Measurements from ENCODE around the gene COTL1. TPM values are rescaled to one million over a fixed set of nuclear protein-coding genes. Genes with fewer than 3 reads are reported as not detected.

COTL1 gene
- total and polyA plus RNA-seq, 9 of the 15 experiments (the other 6 are each of a cell fraction or from before 2014, with no cell fraction given), result 27.7 to 185 (median 72.5) TPM

GRCh38 chr16:84599521-84600202 is 18.2 kb downstream of the COTL1 start (continued):
- TF ChIP-seq BCLAF1 (IDR thresholded peaks at IDR 0.05; ENCODE audit: borderline replicate concordance in 1 of 2, control insufficient read depth in 1 of 2, low read depth in 2 of 2, low read length in 1 of 2), result no peak
- TF ChIP-seq ETV6 (IDR thresholded peaks at IDR 0.05; ENCODE audit: borderline replicate concordance in 1 of 2, low read depth in 2 of 2, low read length in 1 of 2), result no peak
- no peak for TF ChIP-seq ETV6 (CRISPR knock-in tag; IDR thresholded peaks at IDR 0.05; ENCODE audit: borderline replicate concordance)
- TF ChIP-seq PKNOX1 (IDR thresholded peaks at IDR 0.05), result 0 out of 2 replicates have a peak, but pooled peaks have one; percentile 15
- no peak for TF ChIP-seq ZNF277 (CRISPR knock-in tag; IDR thresholded peaks at IDR 0.05; ENCODE audit: borderline replicate concordance)
- TF ChIP-seq FOXJ2 (tag; IDR thresholded peaks at IDR 0.05), result no peak
- no peak for TF ChIP-seq EHMT2 (IDR thresholded peaks at IDR 0.05)
- no peak for TF ChIP-seq KLF1 (tag; IDR thresholded peaks at IDR 0.05)
- TF ChIP-seq DNMT1 (IDR thresholded peaks at IDR 0.05), result no peak
- TF ChIP-seq PBX2 (CRISPR knock-in tag; IDR thresholded peaks at IDR 0.05; ENCODE audit: low read depth), result no peak
- TF ChIP-seq PBX2 (tag; conservative IDR thresholded peaks at IDR 0.05; ENCODE audit: low read depth), result no peak
- TF ChIP-seq KAT8 (IDR thresholded peaks at IDR 0.05; ENCODE audit: low read depth), result no peak
- TF ChIP-seq CUX1 (CRISPR knock-in tag; IDR thresholded peaks at IDR 0.05), result no peak
- no peak for TF ChIP-seq NCOA6 (IDR thresholded peaks at IDR 0.05)

Data from K562 (cell line).